RPMI8226 (cell line): ENCODE measurements around the gene CNOT1.

Experiments
- DNase-seq: peaks from one replicate; pipeline ENCODE4 v3.0.0-alpha.2; 2015

CNOT1 gene

DNA sequence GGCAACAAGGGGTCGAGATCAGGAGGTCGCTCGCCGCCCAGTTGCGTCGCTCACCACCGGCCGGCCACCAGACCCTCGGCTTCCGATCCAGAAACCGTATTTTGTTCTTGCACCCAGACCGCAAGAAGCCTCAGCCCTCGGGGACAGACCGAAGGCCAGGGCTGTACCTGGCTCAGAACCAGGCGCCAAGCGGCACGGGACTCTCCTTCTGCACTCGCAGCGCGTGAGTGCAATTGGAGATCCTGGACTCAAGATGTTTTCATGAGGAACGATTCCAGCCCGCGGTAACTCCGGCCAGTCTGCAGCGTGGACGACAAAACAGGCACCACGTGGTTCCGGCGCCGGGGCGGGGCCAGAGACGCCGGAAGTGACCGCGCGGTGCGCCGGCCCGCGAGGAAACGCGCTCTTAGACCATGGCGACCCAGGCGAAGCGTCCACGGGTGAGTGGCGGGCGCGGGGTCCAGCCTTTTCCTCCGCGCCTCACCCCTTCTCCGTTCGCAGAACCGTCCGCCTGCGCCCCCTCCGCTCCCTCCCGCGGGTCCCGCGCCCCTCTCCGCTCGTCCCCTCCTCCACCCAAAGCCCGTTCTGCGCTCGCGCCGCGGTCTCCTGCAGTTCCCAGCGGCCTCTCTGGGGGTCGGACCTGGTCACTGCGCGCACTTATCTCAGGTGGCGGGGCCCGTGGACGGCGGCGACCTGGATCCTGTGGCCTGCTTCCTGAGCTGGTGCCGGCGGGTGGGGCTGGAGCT, 114.3 kb downstream of the CNOT1 start, which contains the start of gene SETD6:
SETD6 (plus strand) TSS at position 393 of the 746 bp plus-strand sequence; CDS start at position 414, 21 bp downstream.
- DNase-seq, result peak; percentile 95

DNA sequence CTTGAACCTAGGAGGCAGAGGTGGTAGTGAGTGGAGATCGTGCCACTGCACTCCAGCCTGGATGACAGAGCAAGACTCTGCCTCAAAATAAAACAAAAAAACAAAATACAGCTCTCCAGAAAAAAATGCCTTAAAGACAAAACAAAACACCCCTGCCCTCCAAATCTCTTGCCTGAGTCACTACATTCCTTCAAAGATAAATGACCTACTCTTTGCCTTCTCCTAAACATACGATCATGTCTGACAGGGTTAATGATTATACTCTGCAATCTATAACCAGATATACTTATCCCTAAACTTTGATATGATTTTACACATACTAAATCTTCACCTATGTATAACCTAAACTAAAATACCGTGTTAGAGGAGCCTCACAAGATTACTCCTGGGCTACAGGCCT, 115.8 kb downstream of the CNOT1 start:
- DNase-seq, result no peak

DNA sequence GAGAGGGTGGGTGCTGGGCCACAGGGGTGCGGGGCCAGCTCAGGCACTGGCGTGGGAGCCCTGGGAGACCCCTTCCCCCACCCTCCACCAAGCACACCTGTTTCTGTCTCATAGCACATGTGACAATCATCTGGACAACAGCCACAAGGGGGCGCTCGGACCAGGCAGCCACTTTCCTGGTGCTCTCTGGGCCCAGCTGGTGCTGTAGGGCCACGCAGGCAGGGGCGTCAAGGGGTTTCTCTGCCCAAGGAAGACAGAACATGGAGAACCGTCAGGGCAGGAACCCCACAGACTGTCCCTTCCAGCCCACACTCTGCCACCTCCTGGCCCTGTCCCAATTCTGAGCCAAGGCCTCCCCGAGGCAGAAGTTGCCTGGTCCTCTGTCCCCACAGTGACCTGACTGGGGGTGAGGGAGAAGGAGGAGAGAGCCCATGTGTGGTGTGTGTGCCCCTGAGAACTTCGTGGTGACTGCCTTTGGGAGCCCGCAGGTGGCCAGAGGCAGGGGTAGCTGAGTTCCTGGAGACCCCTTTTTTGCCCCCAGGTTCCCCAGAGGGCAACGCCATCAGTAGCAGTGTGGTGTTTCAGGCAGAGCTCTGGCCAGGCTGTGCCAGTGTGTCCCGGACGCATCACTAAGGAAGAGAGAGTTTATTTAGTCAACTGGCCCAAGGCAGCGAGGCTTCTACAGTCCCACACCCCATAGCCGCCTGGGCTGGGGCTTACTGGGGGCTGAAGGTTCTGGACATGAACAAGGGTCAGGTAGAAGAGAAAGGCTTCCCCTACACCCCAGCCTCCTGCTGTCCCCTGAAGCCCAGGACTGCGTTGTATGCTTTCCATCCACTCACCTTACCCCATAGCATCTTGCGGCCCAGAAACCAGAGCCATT, 117.5 kb downstream of the CNOT1 start:
- peak; percentile 89 for DNase-seq

DNA sequence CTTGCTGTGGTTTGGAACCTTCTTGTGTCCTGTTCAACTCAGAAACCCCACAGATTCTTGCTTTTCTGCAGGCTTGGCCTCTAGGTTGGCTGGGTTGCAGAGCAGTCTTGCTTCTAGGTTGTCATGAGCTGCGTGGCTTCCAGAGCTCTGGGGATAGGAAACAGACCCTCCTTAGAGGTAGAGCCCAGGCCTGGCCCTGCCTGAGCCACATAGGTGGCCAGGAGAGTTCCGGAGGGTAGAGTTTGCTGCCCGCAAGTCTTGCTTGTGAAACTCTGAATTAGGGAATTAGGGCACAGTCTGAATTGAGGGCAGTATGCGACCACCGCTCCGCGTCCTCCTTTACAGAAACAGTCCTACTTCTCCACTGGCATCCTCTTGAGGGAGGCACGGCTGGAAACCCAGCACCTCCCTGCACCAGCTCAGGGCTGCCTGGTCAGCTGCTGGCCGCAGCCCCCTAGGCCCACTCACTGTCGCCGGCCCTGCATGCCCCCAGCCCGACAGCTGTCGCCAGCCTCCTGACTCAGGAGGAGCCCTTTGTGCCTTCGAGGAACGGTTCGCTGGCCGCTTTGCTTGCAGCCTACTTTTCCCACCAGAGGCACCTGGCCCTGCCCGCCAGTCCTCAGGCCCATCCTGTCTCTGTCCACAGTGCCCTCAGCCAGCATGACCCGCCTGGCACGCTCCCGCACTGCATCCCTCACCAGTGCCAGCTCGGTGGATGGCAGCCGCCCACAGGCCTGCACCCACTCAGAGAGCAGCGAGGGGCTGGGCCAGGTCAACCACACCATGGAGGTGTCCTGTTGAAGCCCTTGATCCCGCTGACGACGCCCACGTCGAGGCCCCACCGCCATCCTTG, 118.6 kb downstream of the CNOT1 start:
- no peak for DNase-seq

DNA sequence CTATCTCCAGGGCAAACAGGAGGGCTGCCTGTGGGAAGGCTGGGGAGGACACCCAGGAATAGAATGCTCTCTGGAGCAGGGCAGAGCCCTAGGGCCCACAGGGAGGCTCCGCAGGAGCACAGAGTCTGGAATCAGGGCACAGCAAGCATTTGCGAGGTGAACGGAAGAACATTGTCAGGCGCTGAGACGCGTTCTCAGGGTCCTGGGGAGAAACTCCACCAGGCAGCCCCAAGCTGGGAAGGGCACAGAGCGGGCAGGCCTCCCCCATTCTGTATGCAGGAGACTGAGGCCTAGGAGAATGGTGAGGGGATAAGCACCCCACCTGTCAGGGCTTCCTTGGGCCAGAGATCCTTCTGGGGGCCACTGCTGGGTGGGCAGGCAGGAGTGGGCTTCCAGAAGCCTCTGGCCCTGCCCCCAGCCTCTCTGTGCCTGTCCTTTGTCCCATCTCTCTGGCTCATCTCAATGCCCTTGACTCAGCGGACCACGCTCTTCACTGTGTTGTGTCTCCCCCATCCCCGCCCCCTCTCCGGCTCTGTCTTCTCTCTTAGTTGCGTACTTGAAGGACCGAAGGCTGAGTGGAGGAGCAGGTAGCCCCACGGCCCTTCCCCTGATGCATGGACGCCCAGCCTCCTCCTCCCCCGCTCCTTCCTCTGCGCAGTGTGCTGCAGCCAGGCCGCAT, 119.4 kb downstream of the CNOT1 start:
- no peak for DNase-seq

DNA sequence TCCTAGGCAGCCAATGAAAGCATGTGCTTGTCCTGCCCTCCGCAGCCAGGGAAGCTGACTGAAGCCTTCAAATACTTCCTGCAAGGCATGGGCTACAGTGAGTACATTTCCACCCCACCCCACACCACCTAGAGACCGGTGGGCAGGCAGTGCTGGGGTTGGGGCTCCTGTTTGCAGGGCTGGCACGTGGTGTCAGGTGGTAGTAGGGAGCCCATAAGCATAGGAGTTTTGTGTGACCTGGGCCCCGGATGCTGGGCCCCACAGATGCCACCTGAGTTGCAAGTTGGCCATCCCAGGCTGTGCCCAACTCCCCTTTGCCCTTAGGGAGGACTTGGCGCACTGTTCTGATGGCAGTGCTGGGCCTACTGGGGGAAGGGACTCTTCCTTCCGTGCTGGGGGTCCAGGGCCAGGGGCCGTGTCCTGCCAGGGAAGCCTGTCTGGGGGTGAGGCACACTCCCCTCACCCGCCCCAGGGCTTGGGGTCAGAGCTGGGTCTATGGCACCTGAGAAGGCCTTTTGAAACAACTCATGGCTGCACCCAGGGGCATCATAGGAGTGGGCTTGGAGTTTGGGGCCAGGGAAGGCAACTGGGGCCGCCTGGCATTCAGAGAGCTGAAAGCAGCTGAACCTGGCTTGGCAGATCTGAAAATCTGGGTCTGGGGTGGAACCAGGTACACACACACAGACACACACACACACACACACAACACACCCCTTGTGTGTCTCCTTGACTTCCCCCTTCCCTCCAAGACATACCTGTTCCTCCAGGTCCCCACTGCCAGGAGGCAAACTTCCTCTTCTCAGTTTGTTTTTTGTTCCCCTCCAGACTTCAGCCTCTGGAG, 120.2 kb downstream of the CNOT1 start:
- DNase-seq, result no peak

DNA sequence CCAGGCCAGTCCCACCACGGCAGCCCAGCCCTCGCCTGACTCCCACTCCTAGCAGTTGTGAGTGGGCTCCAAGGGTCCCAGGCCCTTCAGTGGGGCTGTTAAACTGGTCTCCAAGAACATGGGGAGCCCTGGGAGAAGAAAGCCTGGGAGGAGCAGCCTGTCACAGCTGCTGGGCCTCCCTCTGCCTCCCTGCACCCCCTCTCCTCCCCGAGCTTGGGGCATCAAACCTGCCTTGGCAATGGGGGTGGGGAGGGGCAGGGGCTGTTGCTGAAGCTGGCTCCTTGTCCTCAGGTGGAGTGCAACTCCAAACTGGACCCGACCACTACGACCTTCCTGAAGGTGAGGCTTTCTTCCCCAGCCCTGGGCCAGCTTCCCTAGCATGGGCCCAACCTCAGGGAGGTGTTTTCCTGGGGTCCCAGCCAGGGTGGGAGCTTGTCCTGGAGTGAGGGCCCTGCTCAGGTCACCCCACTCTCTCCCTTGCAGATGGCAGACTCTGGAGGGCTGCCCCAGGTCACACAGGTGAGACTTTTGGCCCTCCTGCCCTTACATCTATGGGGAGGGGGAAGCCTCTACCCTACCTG, 120.9 kb downstream of the CNOT1 start:
- DNase-seq, result no peak

DNA sequence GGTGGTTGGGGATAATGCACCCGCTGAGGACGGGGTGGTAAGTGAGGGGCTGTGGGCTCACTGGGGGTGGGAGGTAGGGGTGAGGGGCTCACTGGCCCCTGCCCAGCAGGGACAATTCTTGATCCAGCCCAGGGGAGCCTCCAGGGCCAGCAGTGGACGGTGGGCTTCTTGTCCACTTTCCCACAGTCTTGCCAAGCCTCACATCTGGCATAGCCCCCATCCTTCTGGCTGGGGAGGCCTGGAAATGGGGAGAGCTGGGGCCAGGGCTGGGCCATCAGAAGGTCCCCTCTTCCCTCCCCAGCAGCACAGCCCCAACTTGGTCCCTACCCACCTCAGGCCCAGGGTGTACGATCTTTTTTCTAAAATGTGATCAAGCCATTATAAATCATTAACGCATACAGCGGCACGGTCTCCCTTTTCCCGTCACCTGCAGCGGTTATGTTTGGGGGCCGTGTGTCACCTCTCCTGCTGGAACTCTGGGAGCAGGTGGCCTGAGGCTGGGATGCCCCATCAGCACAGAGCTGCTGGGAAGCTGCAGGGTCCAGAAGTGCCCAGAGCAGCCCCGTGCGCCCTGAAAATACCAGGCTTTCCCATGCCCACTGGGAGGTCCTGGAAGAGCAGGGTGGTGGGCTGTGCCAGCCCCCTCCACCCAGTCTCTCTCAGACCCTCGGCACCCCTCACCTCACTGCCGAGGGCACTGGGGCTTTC, 121.5 kb downstream of the CNOT1 start:
- DNase-seq, result no peak

DNA sequence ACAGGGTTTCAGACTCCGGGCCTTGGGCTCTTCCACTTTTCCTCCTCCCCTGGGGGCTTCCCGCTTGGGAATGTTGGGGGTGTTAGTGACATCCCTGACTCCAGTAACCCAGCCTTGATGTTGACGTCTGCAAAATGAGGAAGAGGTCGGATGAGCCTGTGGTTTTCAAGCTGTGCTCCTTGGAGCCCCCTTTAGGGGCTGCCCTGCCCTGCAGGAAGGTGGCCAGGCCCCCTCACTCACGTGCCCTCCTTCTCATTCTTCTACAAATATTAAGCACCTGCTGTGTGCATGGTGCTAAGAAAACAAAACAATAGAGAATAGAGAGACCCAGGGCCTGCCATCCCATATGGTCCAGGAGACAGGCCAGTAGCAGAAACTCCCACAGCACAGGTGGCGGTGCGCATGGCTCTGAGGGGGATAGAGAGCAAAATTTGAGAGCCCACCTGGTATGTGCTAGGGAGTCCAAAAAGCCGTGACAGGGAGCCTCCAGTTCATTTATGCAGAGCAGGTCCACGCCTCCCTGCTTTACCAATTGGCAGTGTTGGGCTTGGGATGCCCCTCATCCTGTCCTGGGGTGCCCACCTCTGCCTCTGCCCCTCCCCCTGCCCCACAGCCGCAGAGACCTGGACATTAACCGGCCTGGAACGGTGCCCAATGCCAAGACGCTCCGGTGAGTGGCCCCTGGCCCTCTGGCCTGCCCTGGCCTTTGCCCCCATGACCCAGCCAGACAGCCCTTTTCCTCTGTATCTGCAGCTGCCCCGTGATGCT, 122.2 kb downstream of the CNOT1 start:
- DNase-seq, result no peak

DNA sequence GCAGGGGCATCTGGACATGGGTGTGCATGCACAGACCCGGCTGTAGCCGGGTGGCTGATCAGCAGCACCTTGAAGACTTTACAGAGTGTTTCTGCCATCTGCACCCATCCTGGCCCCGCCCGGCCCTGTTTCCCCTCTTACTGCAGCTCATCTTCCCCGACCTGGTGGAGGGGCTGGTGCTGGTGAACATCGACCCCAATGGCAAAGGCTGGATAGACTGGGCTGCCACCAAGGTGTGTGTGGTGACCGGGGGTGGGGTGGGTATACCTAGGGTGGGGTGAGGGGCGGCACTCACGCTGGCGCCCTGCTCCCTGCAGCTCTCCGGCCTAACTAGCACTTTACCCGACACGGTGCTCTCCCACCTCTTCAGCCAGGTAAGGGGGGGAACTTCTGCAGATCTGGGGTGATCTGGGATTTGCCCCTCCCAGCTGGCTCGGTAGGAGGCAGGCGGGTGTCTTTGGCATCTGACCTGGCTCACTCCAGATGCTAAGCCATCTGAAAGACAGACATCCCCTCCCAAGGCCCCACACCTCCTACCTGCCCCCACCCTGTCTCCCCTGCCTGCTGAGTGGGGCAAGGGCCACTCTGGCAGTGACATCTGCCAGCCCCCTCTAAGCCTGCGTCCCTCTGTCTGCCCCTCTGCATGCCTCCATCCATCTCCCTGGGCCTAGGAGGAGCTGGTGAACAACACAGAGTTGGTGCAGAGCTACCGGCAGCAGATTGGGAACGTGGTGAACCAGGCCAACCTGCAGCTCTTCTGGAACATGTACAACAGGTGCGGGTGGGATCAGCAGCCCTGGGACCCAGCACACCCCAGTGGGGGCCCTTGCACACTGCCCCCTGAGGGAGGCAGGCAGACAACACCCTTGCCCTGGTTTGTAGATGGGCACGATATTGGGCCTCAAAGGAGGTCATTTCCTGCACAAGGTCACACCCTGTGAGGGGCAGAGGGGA, 123.1 kb downstream of the CNOT1 start:
- DNase-seq, result no peak

DNA sequence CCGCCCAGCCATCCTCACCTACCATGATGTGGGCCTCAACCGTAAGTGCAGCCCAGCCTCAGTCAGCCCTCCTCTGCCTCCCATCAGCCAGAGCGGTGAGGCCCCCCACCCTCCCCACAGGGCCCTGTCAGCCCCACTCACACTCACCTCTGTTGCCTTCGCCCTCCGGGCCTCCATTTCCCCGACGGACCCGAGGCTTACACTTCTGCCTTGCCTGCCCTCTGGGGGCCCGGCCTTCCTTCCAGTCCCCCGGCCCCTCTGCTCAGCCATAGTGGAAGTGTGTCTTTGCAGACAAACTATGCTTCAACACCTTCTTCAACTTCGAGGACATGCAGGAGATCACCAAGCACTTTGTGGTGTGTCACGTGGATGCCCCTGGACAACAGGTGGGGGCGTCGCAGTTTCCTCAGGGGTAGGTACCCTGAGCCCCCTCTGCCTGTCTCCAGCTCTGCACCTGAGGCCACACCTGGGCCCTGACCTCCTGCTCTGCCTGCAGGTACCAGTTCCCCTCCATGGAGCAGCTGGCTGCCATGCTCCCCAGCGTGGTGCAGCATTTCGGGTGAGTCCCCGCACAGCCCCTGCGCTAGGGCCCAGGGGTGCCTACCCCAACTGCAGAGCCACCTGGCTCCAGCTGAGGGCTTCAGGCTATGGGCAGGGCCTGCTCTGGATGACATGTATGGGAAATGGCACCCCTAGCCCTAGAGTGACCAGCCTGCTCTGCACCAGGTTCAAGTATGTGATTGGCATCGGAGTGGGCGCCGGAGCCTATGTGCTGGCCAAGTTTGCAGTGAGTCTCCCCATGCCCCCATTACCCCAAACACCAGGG, 125.5 kb downstream of the CNOT1 start:
- DNase-seq, result no peak

DNA sequence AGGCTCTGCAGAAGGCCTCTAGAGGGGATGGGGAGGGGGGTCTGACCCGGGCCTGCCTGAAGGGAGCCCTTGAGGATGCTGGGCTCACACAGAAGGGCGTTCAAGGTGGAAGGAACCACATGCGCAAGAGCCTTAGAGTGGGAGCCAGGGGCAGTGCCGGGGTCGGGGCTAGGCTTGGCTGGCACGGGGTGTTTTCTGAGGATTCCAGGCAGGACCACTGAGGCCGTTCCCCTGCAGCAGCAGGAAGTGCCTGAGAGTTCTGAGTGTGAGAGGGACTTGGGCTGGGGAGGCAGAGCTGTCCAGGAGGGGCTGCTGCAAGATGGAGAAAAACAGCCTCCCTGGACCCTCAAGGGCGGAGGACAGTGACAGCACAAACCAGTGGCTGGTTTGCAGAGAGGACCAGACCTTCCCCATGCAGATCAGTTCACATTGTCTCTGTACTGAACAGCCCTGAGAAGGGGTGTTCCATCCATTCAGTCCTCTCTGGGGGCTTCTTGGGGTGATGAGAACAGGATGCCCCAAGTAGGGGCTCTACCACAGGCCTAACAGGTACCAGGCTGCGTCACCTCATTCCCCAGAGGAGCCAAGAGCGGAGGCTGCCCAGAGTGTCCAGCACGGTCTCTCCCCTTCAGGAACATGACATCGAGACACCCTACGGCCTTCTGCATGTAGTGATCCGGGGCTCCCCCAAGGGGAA, 126.3 kb downstream of the CNOT1 start:
- no peak for DNase-seq

DNA sequence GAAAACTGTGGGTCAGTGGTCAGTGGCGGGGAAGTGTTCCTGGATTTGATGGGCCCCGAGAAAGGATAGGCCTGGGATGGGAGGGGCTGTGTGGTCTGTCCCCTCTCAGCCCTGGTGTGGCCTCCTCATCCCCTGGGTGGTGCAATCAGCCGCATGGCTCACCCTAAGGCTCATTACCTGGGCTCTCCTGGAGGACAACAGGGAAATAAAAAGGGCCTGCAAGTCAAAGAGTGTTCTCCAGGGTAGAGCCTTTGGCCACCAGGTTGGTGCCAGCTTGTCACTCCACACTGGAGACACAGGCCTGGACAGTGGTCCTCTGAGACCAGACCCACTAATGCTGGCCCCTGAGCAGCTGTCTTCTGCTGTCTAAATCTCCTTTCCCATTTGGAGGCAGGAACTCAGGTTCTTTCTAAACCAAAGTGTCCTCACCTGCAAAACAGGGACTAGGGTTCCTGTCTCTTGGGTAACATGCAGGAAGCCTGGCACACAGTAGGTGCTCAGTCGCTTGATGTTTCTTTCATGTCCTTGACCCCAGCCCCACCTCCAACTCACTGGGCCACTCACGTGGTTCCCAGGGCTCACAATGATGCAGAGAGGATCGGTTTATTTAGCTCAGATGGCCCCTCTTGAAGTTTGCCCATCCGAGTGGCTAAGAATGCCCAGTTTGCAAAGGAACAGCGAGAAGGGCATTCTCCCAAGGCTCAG, 127.3 kb downstream of the CNOT1 start:
- DNase-seq, result no peak

DNA sequence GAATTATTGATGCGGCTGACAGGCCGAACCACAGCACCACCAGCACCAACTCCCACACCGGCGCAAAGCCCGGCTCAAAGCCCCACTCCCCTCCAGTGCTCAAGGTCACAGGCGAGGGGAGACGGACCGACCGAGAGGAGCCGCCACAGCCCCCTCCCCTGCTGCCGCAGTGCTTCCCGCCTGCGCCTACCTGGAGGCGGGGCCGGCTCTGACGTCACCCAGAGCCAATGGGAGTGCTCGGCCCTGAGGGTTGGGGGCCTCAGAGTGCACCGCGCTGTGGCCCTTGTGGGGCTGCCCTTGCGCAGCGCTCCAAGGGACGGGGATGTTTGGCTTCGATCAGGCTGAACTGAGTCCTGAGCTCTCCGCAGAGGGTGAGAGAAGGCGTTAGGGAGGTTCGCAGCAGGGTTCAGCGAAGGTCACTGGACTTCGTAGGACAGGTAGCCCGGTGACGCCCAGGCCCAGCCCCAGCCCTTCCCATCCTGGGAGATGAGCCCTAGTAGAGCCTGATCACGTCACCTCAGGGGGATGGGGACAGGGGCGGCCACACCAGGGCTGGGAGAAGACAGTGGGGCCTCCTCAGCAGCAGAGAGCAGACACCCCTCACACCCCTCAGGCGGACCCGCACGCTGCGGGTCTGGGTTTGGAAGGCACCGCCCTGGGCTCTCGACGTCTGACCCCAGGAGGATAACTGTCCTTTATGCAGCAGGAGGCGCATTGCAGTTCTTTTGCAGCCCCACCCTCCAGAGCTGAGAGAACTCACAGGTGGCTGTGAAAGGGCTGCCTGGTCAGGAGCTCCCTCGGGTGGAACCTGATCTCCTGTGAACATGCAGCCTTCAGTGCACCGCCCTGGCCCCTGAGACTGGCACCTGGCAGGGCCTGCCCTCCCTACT, 128.1 kb downstream of the CNOT1 start:
- peak; percentile 62 for DNase-seq
